HepG2 (cell line): ENCODE measurements around the gene VAMP2. TPM values are rescaled to one million over a fixed set of nuclear protein-coding genes. Genes with fewer than 3 reads are reported as not detected.
A peak's percentile ranks its signal among the peaks of the same experiment; 100 is the strongest.

Experiments used
- PAF1 ChIP-seq: IDR thresholded peaks from 2 replicates; pipeline ENCODE4 v1.6.1; 2016; ENCODE audit warnings: missing genetic modification reagents, missing compliant biosample characterization
- REL ChIP-seq: sonication (generic); formaldehyde crosslinking; conservative IDR thresholded peaks from 2 replicates; pipeline ENCODE4 v1.8.0; 2022; ENCODE audit warnings: mild to moderate bottlenecking, missing genetic modification reagents, moderate library complexity
- REXO4 ChIP-seq: sonication (generic); formaldehyde crosslinking; IDR thresholded peaks from 2 replicates; pipeline ENCODE4 v1.8.0; 2022; ENCODE audit warnings: missing genetic modification reagents, mild to moderate bottlenecking, borderline replicate concordance
- SIX1 ChIP-seq: sonication (generic); formaldehyde crosslinking; IDR thresholded peaks from 2 replicates; pipeline ENCODE4 v1.4.0; 2020; ENCODE audit warnings: missing genetic modification reagents, borderline replicate concordance
- THYN1 ChIP-seq: sonication (generic); formaldehyde crosslinking; IDR thresholded peaks from 2 replicates; pipeline ENCODE4 v1.8.1; 2023; ENCODE audit warnings: low read depth, mild to moderate bottlenecking, moderate library complexity, missing genetic modification reagents, borderline replicate concordance
- ZBTB7B ChIP-seq: sonication (generic); formaldehyde crosslinking; IDR thresholded peaks from 2 replicates; pipeline ENCODE4 v1.4.0; 2020; ENCODE audit warnings: missing genetic modification reagents
- ZFP37 ChIP-seq: sonication (generic); formaldehyde crosslinking; IDR thresholded peaks from 2 replicates; pipeline ENCODE4 v1.4.0; 2020; ENCODE audit warnings: missing genetic modification reagents, borderline replicate concordance
- ZNF230 ChIP-seq: sonication (generic); formaldehyde crosslinking; IDR thresholded peaks from 2 replicates; pipeline ENCODE4 v1.4.0; 2020; ENCODE audit warnings: mild to moderate bottlenecking, missing genetic modification reagents
- ZNF724P ChIP-seq: sonication (generic); formaldehyde crosslinking; IDR thresholded peaks from 2 replicates; pipeline ENCODE4 v1.8.0; 2022; ENCODE audit warnings: missing genetic modification reagents, borderline replicate concordance
- polyA plus RNA-seq, 8 experiments: library from polyadenylated mRNA; depleted of rRNA in 3 of 8; stranded (reverse) in 7 of 8; unstranded in 1 of 8; fragments of >200 nt; fragmentation: Illumina TruSeq in 4 of 8; extraction: Trizol in 4 of 8; gene quantifications; 2 replicates each; pipeline versions ENCODE4 v1.2.1 to v1.2.3, GENCODE V29; 2011 to 2016; ENCODE audit warnings: low read depth in 4 of 8, missing spikeins in 1 of 8, mixed read lengths in 1 of 8; ENCODE audit not compliant: insufficient read depth in 1 of 8
- total RNA-seq, 5 experiments: library from RNA; depleted of rRNA; stranded (reverse); fragments of >200 nt; fragmentation: Illumina TruSeq; extraction: Trizol; gene quantifications; 2 replicates each; pipeline ENCODE4 v1.2.3, GENCODE V29; 2016; ENCODE audit warnings: low read depth in 1 of 5
- TF ChIP-seq, protein P1 (sequence below): sonication (generic); formaldehyde crosslinking; IDR thresholded peaks from 2 replicates; pipeline ENCODE4 v1.4.0; 2020; ENCODE audit warnings: mild to moderate bottlenecking, missing genetic modification reagents
- TF ChIP-seq, protein P2 (sequence below): sonication (generic); formaldehyde crosslinking; IDR thresholded peaks from 2 replicates; pipeline ENCODE4 v1.4.0; 2020; ENCODE audit warnings: mild to moderate bottlenecking, missing genetic modification reagents
- TF ChIP-seq, protein P3 (sequence below): sonication (generic); formaldehyde crosslinking; conservative IDR thresholded peaks from 2 replicates; pipeline ENCODE4 v1.4.0; 2020; ENCODE audit warnings: mild to moderate bottlenecking, missing genetic modification reagents, moderate library complexity
- TF ChIP-seq, protein P4 (sequence below): sonication (generic); formaldehyde crosslinking; IDR thresholded peaks from 2 replicates; pipeline ENCODE4 v1.9.0; 2021; ENCODE audit warnings: missing genetic modification reagents, borderline replicate concordance
- TF ChIP-seq, protein P5 (sequence below): IDR thresholded peaks from 2 replicates; pipeline ENCODE4 v1.6.1; 2018; ENCODE audit warnings: missing genetic modification reagents

VAMP2 gene
- total and polyA plus RNA-seq, 2 of the 13 experiments (the other 11 are each of a cell fraction or from before 2014, with no cell fraction given): 3.9 to 17.2 TPM

DNA sequence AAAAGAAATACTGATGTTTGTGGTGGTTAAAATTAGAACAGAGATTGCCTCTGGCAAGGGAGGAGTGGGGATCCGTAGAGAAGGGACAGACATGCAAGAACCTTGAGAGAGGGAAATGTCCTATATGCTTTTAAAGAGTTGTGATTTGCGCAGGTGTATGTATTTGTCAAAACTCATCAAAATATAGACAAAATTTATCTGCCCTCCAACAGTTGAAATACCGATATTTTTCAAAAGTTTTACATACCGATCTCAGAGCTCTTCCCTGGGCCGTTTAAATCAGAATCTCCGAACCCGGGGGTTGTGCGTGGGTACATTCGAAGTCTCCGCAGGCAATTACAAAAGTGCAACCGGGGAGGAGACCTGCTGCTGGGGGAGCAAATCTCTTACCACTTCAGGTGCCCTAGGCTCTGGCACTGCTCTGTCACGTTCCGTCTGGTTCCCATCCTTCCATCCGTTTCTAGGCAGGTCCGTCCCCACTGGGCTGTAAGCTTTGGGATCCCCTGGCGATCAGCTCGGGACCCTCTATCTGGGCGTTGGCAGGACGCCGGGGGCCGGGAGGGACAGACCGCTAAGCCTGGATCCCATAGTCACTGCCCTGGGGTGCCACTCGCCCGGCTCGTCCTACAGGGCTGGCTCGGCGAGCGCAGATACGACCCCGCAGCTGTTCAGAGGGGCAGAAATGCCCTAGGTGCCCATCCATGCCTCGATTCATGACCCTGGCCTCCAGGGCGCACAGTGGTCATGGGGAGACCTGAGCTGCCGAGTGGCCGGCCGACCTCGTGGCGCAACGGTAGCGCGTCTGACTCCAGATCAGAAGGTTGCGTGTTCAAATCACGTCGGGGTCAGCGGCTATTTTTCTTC lies 23.1 kb upstream of the VAMP2 start (continued):
- TF ChIP-seq, protein P1, sequence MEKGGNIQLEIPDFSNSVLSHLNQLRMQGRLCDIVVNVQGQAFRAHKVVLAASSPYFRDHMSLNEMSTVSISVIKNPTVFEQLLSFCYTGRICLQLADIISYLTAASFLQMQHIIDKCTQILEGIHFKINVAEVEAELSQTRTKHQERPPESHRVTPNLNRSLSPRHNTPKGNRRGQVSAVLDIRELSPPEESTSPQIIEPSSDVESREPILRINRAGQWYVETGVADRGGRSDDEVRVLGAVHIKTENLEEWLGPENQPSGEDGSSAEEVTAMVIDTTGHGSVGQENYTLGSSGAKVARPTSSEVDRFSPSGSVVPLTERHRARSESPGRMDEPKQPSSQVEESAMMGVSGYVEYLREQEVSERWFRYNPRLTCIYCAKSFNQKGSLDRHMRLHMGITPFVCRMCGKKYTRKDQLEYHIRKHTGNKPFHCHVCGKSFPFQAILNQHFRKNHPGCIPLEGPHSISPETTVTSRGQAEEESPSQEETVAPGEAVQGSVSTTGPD (CRISPR knock-in tag): no peak
- TF ChIP-seq ZNF724P: no peak
- TF ChIP-seq, protein P2, sequence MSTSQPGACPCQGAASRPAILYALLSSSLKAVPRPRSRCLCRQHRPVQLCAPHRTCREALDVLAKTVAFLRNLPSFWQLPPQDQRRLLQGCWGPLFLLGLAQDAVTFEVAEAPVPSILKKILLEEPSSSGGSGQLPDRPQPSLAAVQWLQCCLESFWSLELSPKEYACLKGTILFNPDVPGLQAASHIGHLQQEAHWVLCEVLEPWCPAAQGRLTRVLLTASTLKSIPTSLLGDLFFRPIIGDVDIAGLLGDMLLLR (CRISPR knock-in tag): no peak
- TF ChIP-seq, protein P3, sequence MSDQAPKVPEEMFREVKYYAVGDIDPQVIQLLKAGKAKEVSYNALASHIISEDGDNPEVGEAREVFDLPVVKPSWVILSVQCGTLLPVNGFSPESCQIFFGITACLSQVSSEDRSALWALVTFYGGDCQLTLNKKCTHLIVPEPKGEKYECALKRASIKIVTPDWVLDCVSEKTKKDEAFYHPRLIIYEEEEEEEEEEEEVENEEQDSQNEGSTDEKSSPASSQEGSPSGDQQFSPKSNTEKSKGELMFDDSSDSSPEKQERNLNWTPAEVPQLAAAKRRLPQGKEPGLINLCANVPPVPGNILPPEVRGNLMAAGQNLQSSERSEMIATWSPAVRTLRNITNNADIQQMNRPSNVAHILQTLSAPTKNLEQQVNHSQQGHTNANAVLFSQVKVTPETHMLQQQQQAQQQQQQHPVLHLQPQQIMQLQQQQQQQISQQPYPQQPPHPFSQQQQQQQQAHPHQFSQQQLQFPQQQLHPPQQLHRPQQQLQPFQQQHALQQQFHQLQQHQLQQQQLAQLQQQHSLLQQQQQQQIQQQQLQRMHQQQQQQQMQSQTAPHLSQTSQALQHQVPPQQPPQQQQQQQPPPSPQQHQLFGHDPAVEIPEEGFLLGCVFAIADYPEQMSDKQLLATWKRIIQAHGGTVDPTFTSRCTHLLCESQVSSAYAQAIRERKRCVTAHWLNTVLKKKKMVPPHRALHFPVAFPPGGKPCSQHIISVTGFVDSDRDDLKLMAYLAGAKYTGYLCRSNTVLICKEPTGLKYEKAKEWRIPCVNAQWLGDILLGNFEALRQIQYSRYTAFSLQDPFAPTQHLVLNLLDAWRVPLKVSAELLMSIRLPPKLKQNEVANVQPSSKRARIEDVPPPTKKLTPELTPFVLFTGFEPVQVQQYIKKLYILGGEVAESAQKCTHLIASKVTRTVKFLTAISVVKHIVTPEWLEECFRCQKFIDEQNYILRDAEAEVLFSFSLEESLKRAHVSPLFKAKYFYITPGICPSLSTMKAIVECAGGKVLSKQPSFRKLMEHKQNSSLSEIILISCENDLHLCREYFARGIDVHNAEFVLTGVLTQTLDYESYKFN (CRISPR knock-in tag): no peak; the same call in 1 of the 2 replicates
- TF ChIP-seq, protein P4, sequence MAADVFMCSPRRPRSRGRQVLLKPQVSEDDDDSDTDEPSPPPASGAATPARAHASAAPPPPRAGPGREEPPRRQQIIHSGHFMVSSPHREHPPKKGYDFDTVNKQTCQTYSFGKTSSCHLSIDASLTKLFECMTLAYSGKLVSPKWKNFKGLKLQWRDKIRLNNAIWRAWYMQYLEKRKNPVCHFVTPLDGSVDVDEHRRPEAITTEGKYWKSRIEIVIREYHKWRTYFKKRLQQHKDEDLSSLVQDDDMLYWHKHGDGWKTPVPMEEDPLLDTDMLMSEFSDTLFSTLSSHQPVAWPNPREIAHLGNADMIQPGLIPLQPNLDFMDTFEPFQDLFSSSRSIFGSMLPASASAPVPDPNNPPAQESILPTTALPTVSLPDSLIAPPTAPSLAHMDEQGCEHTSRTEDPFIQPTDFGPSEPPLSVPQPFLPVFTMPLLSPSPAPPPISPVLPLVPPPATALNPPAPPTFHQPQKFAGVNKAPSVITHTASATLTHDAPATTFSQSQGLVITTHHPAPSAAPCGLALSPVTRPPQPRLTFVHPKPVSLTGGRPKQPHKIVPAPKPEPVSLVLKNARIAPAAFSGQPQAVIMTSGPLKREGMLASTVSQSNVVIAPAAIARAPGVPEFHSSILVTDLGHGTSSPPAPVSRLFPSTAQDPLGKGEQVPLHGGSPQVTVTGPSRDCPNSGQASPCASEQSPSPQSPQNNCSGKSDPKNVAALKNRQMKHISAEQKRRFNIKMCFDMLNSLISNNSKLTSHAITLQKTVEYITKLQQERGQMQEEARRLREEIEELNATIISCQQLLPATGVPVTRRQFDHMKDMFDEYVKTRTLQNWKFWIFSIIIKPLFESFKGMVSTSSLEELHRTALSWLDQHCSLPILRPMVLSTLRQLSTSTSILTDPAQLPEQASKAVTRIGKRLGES: no peak
- no peak for TF ChIP-seq REXO4
- no peak for TF ChIP-seq REL
- TF ChIP-seq ZBTB7B (CRISPR knock-in tag): peak; percentile 93
- TF ChIP-seq, protein P5, sequence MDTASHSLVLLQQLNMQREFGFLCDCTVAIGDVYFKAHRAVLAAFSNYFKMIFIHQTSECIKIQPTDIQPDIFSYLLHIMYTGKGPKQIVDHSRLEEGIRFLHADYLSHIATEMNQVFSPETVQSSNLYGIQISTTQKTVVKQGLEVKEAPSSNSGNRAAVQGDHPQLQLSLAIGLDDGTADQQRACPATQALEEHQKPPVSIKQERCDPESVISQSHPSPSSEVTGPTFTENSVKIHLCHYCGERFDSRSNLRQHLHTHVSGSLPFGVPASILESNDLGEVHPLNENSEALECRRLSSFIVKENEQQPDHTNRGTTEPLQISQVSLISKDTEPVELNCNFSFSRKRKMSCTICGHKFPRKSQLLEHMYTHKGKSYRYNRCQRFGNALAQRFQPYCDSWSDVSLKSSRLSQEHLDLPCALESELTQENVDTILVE (CRISPR knock-in tag): no peak; the same call in 1 of the 2 replicates
- no peak for TF ChIP-seq ZNF230
- TF ChIP-seq THYN1 (CRISPR knock-in tag): no peak
- TF ChIP-seq PAF1: no peak
- no peak for TF ChIP-seq SIX1 (CRISPR knock-in tag)
- no peak for TF ChIP-seq ZFP37 (CRISPR knock-in tag)
